GM12872 (cell line): Measurements from ENCODE around the gene SIGLEC11.
"Not testable (repeated sequence)": the region's sequence is repeated elsewhere in the genome, so short reads cannot be mapped to it uniquely, and the experiment has no call there.

Experiments used
- TF ChIP-seq, protein P1 (sequence below): IDR thresholded peaks from 3 replicates; pipeline ENCODE4 v1.5.1; 2011; ENCODE audit warnings: low read depth, mild to moderate bottlenecking, low read length, moderate library complexity; ENCODE audit not compliant: insufficient read depth

Gene SIGLEC11, protein sequence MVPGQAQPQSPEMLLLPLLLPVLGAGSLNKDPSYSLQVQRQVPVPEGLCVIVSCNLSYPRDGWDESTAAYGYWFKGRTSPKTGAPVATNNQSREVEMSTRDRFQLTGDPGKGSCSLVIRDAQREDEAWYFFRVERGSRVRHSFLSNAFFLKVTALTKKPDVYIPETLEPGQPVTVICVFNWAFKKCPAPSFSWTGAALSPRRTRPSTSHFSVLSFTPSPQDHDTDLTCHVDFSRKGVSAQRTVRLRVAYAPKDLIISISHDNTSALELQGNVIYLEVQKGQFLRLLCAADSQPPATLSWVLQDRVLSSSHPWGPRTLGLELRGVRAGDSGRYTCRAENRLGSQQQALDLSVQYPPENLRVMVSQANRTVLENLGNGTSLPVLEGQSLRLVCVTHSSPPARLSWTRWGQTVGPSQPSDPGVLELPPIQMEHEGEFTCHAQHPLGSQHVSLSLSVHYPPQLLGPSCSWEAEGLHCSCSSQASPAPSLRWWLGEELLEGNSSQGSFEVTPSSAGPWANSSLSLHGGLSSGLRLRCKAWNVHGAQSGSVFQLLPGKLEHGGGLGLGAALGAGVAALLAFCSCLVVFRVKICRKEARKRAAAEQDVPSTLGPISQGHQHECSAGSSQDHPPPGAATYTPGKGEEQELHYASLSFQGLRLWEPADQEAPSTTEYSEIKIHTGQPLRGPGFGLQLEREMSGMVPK

DNA sequence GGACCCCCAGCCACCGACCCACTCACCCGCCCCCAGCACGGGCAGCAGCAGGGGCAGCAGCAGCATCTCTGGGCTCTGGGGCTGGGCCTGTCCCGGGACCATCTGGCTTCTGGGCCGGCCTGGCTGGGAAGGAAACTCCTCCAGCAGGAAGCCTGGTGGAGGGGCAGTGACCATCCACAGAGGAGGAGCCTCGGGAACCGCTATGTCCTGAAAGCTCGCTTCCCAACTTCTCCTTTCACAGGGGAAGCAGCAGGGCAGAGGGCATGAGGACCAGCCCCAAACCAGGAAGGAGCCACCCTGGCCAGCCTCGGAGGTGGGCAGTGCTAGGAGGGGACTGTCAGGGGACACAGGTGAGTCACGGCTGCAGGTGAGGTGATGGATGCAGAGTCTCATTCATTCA lies at the start of gene SIGLEC11:
SIGLEC11 (minus strand) TSS at position 193 of the 400 bp plus-strand sequence; CDS start at position 102, 91 bp downstream.
- TF ChIP-seq, protein P1, sequence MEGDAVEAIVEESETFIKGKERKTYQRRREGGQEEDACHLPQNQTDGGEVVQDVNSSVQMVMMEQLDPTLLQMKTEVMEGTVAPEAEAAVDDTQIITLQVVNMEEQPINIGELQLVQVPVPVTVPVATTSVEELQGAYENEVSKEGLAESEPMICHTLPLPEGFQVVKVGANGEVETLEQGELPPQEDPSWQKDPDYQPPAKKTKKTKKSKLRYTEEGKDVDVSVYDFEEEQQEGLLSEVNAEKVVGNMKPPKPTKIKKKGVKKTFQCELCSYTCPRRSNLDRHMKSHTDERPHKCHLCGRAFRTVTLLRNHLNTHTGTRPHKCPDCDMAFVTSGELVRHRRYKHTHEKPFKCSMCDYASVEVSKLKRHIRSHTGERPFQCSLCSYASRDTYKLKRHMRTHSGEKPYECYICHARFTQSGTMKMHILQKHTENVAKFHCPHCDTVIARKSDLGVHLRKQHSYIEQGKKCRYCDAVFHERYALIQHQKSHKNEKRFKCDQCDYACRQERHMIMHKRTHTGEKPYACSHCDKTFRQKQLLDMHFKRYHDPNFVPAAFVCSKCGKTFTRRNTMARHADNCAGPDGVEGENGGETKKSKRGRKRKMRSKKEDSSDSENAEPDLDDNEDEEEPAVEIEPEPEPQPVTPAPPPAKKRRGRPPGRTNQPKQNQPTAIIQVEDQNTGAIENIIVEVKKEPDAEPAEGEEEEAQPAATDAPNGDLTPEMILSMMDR = not testable (repeated sequence)

GRCh38 chr19:50008532-50008931 lies 47.6 kb upstream of the SIGLEC11 start:
- TF ChIP-seq, protein P1 = 0 out of 3 replicates have a peak, but pooled peaks have one; percentile 13

GRCh38 chr19:50007947-50008346 lies 47.0 kb upstream of the SIGLEC11 start:
- TF ChIP-seq, protein P1 = no peak

DNA sequence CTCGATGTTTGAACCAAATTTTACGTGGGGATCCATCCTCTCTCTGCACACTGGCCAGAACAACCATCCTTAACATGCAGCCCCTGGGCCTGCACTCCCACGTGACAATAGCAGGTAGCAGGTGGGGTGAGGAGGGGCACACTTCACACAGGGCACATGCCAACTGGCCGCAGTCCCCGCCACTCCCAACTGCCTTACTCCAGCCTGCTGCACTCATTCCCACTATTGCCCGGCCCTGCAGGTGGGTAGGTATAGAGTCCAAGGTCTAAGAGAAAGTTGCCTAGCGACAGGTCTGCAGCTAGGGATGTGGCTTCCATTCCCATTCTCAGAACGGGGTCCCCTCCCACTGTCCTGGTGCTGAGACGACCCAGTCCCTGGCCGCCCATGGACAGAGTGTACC lies 46.2 kb upstream of the SIGLEC11 start:
- TF ChIP-seq, protein P1 = no peak

DNA sequence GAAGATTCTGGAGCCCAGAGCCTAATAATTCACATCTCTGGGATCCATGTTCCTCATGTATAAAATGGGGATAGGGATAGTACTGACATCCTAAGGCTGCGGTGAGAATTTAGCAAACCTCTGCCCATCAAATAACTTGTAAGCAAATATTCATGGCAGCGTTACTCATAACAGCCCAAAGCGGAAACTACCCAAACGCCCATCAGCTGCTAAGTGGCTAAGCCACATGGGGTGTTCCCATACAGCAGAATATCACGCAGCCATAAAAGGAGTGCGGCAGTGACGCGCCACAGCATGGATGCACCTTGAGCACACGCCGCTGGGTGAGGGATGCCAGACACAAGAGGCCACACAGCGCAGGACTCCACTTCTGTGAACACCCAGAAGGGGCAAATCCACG lies 44.5 kb upstream of the SIGLEC11 start:
- TF ChIP-seq, protein P1 = no peak

GRCh38 chr19:50003810-50004419 lies 42.9 kb upstream of the SIGLEC11 start:
- TF ChIP-seq, protein P1 = no peak

DNA sequence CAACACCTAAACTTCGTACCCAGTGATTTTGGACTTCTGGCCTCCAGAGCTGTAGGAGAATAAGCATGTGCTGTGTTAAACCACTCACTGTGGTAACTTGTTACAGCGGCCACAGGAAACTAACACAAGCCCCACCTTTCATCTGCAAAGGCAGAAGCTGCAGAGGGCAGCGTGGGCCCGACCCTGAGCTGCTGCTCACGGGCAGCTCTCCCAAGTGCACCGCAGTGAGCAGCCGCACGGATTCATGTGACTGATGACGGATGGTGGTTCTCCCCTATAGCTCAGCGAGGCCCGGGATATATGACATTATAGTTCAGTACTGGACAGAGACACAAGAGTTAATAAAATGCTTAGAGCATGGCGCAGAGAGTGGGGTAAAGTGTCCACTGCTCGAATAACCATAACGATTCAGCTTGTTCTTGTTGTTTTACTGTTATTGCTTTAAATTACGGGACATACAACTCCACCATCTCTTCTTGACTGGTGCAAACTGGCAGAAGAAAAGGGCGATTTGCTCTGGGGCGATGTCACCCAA lies 42.3 kb upstream of the SIGLEC11 start:
- TF ChIP-seq, protein P1 = no peak
